Astrocyte (in vitro differentiated cells and primary cell): ENCODE data around the gene LRRC8D. TPM values are rescaled to one million over a fixed set of nuclear protein-coding genes. Genes with fewer than 3 reads are reported as not detected.
A peak's percentile ranks its signal among the peaks of the same experiment; 100 is the strongest.

Experiments
- DNase-seq: peaks from one replicate; pipeline ENCODE4 v3.0.0-alpha.2; 2010; ENCODE audit warnings: low read depth
- FAIRE-seq: peaks from 2 replicates; lab custom pipeline; 2011; peaks lifted over from hg19 to GRCh38; lab: Jason Lieb, UNC
- H2AFZ ChIP-seq: 2 replicates; pipeline ENCODE4 v1.6.0; 2012; ENCODE audit warnings: low read depth, low read length, inconsistent platforms
- H3K27ac ChIP-seq: 2 replicates; pipeline ENCODE4 v1.5.1; 2011; ENCODE audit warnings: low read depth, low read length, inconsistent platforms
- H3K27me3 ChIP-seq: 2 replicates; pipeline ENCODE4 v1.6.0; 2011; ENCODE audit warnings: low read length, inconsistent platforms; ENCODE audit not compliant: insufficient read depth
- H3K36me3 ChIP-seq: 2 replicates; pipeline ENCODE4 v1.5.1; 2011; ENCODE audit warnings: low read length, inconsistent platforms; ENCODE audit not compliant: insufficient read depth
- H3K4me1 ChIP-seq: 2 replicates; pipeline ENCODE4 v1.5.1; 2011; ENCODE audit warnings: low read length, inconsistent platforms; ENCODE audit not compliant: insufficient read depth
- H3K4me2 ChIP-seq: 2 replicates; pipeline ENCODE4 v1.6.0; 2012; ENCODE audit warnings: low read length, inconsistent platforms
- H3K4me3 ChIP-seq: 2 replicates; pipeline ENCODE4 v1.5.1; 2011; ENCODE audit warnings: low read depth, mild to moderate bottlenecking, low read length, inconsistent platforms; ENCODE audit not compliant: insufficient read depth
- H3K79me2 ChIP-seq: 2 replicates; pipeline ENCODE4 v1.6.0; 2012; ENCODE audit warnings: mild to moderate bottlenecking, low read length, inconsistent platforms; ENCODE audit not compliant: insufficient read depth
- H3K9ac ChIP-seq: 2 replicates; pipeline ENCODE4 v1.6.0; 2012; ENCODE audit warnings: mild to moderate bottlenecking, low read length, inconsistent platforms
- H3K9me3 ChIP-seq: 2 replicates; pipeline ENCODE4 v1.5.1; 2012; ENCODE audit warnings: low read depth, mild to moderate bottlenecking, low read length, inconsistent platforms; ENCODE audit not compliant: insufficient read depth
- H4K20me1 ChIP-seq: 2 replicates; pipeline ENCODE4 v1.6.0; 2012; ENCODE audit warnings: low read length, inconsistent platforms; ENCODE audit not compliant: insufficient read depth
- H3K27ac Mint-ChIP-seq: one replicate; pipeline ENCODE4 v1.8.0; 2021; ENCODE audit warnings: mild to moderate bottlenecking, mixed read lengths; ENCODE audit not compliant: unreplicated experiment
- H3K27me3 Mint-ChIP-seq: one replicate; pipeline ENCODE4 v1.8.0; 2021; ENCODE audit warnings: low read depth, mixed read lengths; ENCODE audit not compliant: unreplicated experiment
- H3K36me3 Mint-ChIP-seq: one replicate; pipeline ENCODE4 v1.8.0; 2021; ENCODE audit warnings: low read depth, mixed read lengths; ENCODE audit not compliant: unreplicated experiment
- H3K4me1 Mint-ChIP-seq: one replicate; pipeline ENCODE4 v1.8.0; 2021; ENCODE audit warnings: low read depth, mixed read lengths; ENCODE audit not compliant: unreplicated experiment
- H3K4me3 Mint-ChIP-seq: one replicate; pipeline ENCODE4 v1.8.0; 2021; ENCODE audit warnings: mild to moderate bottlenecking, moderate library complexity, mixed read lengths; ENCODE audit not compliant: unreplicated experiment
- H3K9me3 Mint-ChIP-seq: one replicate; pipeline ENCODE4 v1.8.0; 2021; ENCODE audit warnings: mild to moderate bottlenecking, mixed read lengths; ENCODE audit not compliant: unreplicated experiment
- CTCF ChIP-seq: IDR thresholded peaks from 2 replicates; pipeline ENCODE4 v1.5.1; 2011; ENCODE audit warnings: low read depth, mild to moderate bottlenecking, inconsistent platforms, low read length, moderate library complexity; ENCODE audit not compliant: insufficient read depth
- EZH2 ChIP-seq: IDR thresholded peaks from 2 replicates; pipeline ENCODE4 v1.6.1; 2012; ENCODE audit warnings: mild to moderate bottlenecking, low read length, inconsistent platforms; ENCODE audit not compliant: insufficient read depth
- total RNA-seq: library from RNA; stranded (reverse); gene quantifications from 2 replicates; pipeline ENCODE4 v1.2.1, GENCODE V29; 2021

The LRRC8D gene
- total RNA-seq, 1 donor from 2014 or later, result 36.9 TPM

- Mint-ChIP-seq H3K9me3 (peaks cover 2% of the 10 kb centered on the region), H3K36me3 (peaks cover 2% of the 10 kb centered on the region), H3K27ac (no peak overlapping the region), H3K4me3 (no peak overlapping the region), H3K27me3 (peaks cover 6% of the 10 kb centered on the region), H3K4me1 (peaks cover 2% of the 10 kb centered on the region)
- DNase-seq (peak; percentile 14), FAIRE-seq (no peak)
- Histone ChIP-seq H4K20me1 (no peaks in the 10 kb centered on the region), H3K27ac (no peak overlapping the region), H3K9me3 (no peaks in the 10 kb centered on the region), H3K4me3 (no peak overlapping the region), H3K4me2 (no peak overlapping the region), H2AFZ (no peak overlapping the region), H3K36me3 (no peaks in the 10 kb centered on the region), H3K79me2 (no peaks in the 10 kb centered on the region), H3K27me3 (no peaks in the 10 kb centered on the region), H3K9ac (no peak overlapping the region), H3K4me1 (peaks cover under 1% of the 10 kb centered on the region)
- TF ChIP-seq CTCF (peak; percentile 5), EZH2 (no peak)
Measured at GRCh38 chr1:89799495-89799894, 21.3 kb upstream of the LRRC8D start.

- DNase-seq, result no peak
- Histone ChIP-seq H3K4me3 (no peak overlapping the region), H2AFZ (no peak overlapping the region), H3K27me3 (no peaks in the 10 kb centered on the region), H3K27ac (no peak overlapping the region), H3K36me3 (no peaks in the 10 kb centered on the region), H4K20me1 (no peaks in the 10 kb centered on the region), H3K4me1 (no peaks in the 10 kb centered on the region), H3K9me3 (no peaks in the 10 kb centered on the region), H3K79me2 (no peaks in the 10 kb centered on the region), H3K9ac (no peak overlapping the region), H3K4me2 (no peak overlapping the region)
- no peak for FAIRE-seq
- Mint-ChIP-seq H3K4me3 (no peak overlapping the region), H3K27me3 (peaks cover 6% of the 10 kb centered on the region), H3K4me1 (peaks cover 2% of the 10 kb centered on the region), H3K36me3 (peaks cover 2% of the 10 kb centered on the region), H3K9me3 (peaks cover 2% of the 10 kb centered on the region), H3K27ac (no peak overlapping the region)
- no peak for TF ChIP-seq CTCF
- TF ChIP-seq EZH2, result no peak
Measured at GRCh38 chr1:89800022-89800655, 20.7 kb upstream of the LRRC8D start.

- FAIRE-seq, result no peak
Measured at GRCh38 chr1:89800718-89801117, 20.1 kb upstream of the LRRC8D start.

More at GRCh38 chr1:89800718-89801117, 20.1 kb upstream of the LRRC8D start:
- no peak overlapping the region for H3K27ac Mint-ChIP-seq
- H3K9ac ChIP-seq, result no peak overlapping the region
- H3K4me1 Mint-ChIP-seq, result peaks cover 2% of the 10 kb centered on the region
- no peak overlapping the region for H3K4me3 Mint-ChIP-seq
- no peaks in the 10 kb centered on the region for H3K9me3 ChIP-seq
- H3K4me2 ChIP-seq, result no peak overlapping the region
- H3K27me3 Mint-ChIP-seq, result peaks cover 6% of the 10 kb centered on the region
- H3K27me3 ChIP-seq, result no peaks in the 10 kb centered on the region
- H3K36me3 Mint-ChIP-seq, result peaks cover 2% of the 10 kb centered on the region
- no peaks in the 10 kb centered on the region for H3K79me2 ChIP-seq
- no peaks in the 10 kb centered on the region for H4K20me1 ChIP-seq
- H3K9me3 Mint-ChIP-seq, result peaks cover 2% of the 10 kb centered on the region
- no peaks in the 10 kb centered on the region for H3K4me1 ChIP-seq
- no peak overlapping the region for H2AFZ ChIP-seq
- H3K4me3 ChIP-seq, result no peak overlapping the region
- no peak for TF ChIP-seq EZH2
- no peak for TF ChIP-seq CTCF
- no peak overlapping the region for H3K27ac ChIP-seq
- no peaks in the 10 kb centered on the region for H3K36me3 ChIP-seq
- DNase-seq, result no peak
